Measurements from ENCODE around the gene G6PC2. TPM values are rescaled to one million over a fixed set of nuclear protein-coding genes. Genes with fewer than 3 reads are reported as not detected.

Gene G6PC2
- total and polyA plus RNA-seq, 10 of the 15 experiments (the other 5 are each of a cell fraction or from before 2014, with no cell fraction given): not detected

DNA sequence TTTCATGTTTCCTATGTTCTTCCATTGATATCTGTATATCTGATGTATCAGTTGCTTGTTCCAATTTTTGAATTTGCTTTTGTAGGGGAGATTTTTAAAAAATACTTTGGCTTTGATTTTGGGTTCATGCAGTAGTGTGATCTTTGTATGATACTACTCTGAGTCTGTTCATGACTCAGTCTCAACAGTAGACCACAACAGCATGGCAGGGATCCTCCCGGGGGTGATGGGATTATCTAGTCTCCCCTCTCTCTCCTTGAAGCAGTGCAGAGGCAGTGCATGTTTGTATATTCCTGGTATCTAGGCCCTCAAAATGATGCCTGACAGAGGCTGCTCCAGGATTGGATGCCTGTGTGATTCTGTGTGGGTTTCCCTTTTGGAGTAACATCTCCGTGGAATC is 55.3 kb downstream of the G6PC2 start:
- Histone ChIP-seq H3K4me1 (ENCODE audit: control insufficient read depth, insufficient read depth, low read length) (no peaks in the 10 kb centered on the region), H3K9me3 (replicated peaks; ENCODE audit: control insufficient read depth, insufficient read depth, low read length) (no peaks in the 10 kb centered on the region; the same call in 2 of the 3 replicates), H4K20me1 (ENCODE audit: control insufficient read depth, insufficient read depth) (no peaks in the 10 kb centered on the region), H3K9ac (ENCODE audit: control insufficient read depth, insufficient read depth, low read length) (no peak overlapping the region), H3K79me2 (ENCODE audit: control insufficient read depth, insufficient read depth, low read length) (no peaks in the 10 kb centered on the region), H3K27me3 (replicated peaks in 1 of 2; ENCODE audit: control insufficient read depth in 2 of 2, insufficient read depth in 2 of 2, low read length in 1 of 2) (peaks cover 0 to 2% of the 10 kb centered on the region in 2 experiments; a peak in 1 of 4 replicates), H3K36me3 (ENCODE audit: control insufficient read depth in 2 of 2, insufficient read depth in 2 of 2, low read length in 1 of 2) (no peaks in the 10 kb centered on the region), H3K27ac (ENCODE audit: control insufficient read depth, insufficient read depth) (no peak overlapping the region), H2AFZ (ENCODE audit: control insufficient read depth, low read depth, low read length) (no peak overlapping the region), H3K4me3 (no peak overlapping the region), H3K4me2 (ENCODE audit: control insufficient read depth, insufficient read depth) (no peak overlapping the region)
- DNase-seq (ENCODE audit: low read depth, low spot score) (no peak), ATAC-seq (no peak), FAIRE-seq (no peak)
- BruUV-seq (replicated peaks): no TSS peak
- in situ Hi-C loops (cut with MboI) (no loop called here), intact Hi-C loops (cut with micrococcal nuclease; ENCODE audit: unreplicated experiment) (no loop called here)
- no peak for TF ChIP-seq YY1 (IDR thresholded peaks at IDR 0.05; ENCODE audit: low read depth, low read length)
- no peak for TF ChIP-seq MXI1 (IDR thresholded peaks at IDR 0.05; ENCODE audit: low read depth, low read length)
- TF ChIP-seq, protein P1, sequence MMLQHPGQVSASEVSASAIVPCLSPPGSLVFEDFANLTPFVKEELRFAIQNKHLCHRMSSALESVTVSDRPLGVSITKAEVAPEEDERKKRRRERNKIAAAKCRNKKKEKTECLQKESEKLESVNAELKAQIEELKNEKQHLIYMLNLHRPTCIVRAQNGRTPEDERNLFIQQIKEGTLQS (IDR thresholded peaks at IDR 0.05; ENCODE audit: borderline replicate concordance, extremely low read depth, low read depth, low read length): no peak
- TF ChIP-seq CBX5 (IDR thresholded peaks at IDR 0.05; ENCODE audit: low read depth): no peak
- TF ChIP-seq, protein P2, sequence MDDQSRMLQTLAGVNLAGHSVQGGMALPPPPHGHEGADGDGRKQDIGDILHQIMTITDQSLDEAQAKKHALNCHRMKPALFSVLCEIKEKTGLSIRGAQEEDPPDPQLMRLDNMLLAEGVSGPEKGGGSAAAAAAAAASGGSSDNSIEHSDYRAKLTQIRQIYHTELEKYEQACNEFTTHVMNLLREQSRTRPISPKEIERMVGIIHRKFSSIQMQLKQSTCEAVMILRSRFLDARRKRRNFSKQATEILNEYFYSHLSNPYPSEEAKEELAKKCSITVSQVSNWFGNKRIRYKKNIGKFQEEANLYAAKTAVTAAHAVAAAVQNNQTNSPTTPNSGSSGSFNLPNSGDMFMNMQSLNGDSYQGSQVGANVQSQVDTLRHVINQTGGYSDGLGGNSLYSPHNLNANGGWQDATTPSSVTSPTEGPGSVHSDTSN (IDR thresholded peaks at IDR 0.05; ENCODE audit: insufficient replicate concordance, low read depth, low read length): no peak
- POLR2A ChIA-PET: interaction anchor here (0.6 kb wide), 1 partner anchor 215 kb away, joined by 3 read pairs; no protein-coding TSS in a partner anchor
- SMC1A ChIA-PET (ENCODE audit: uncharacterized antibody, unreplicated experiment): no interaction called here
- CTCF ChIA-PET: interaction anchor here (1.8 kb wide), 1 partner anchor 8 kb away, joined by 5 read pairs; no protein-coding TSS in a partner anchor
- 18% methylated on average over 2 of the region's 2 CpGs for WGBS (ENCODE audit: insufficient coverage, insufficient replicate concordance, low lambda C conversion rate, missing lambda C conversion rate)
- RAD21 ChIA-PET (ENCODE audit: unreplicated experiment): no interaction called here

Other genes with a start within 250 kb of the G6PC2 start
- gene NOSTRIN, start 98.7 kb upstream of the G6PC2 start, total RNA-seq (2014; rRNA removed): not detected in 2 replicates
- not detected in 2 replicates for gene NOSTRIN, start 98.7 kb upstream of the G6PC2 start, total RNA-seq (2014; rRNA removed; fragmentation: Illumina TruSeq; extraction: Trizol)
- 0.26 and 0.29 TPM in 2 replicates for gene NOSTRIN, start 98.7 kb upstream of the G6PC2 start, total RNA-seq (2021)
- 0.19 TPM in 1 of 2 replicates, not detected in the other for gene NOSTRIN, start 98.7 kb upstream of the G6PC2 start, polyA plus RNA-seq (2011; rRNA removed)
- not detected in 2 replicates for gene NOSTRIN, start 98.7 kb upstream of the G6PC2 start, polyA plus RNA-seq (2014; fragmentation: Illumina TruSeq; extraction: Trizol)
- under 1 TPM; 0.13 to 0.37 TPM for gene NOSTRIN, start 98.7 kb upstream of the G6PC2 start, polyA plus RNA-seq (2014; fragmentation: Nextera tagmentation; extraction: Ambion mirVana)
- gene NOSTRIN, start 98.7 kb upstream of the G6PC2 start, polyA plus RNA-seq (2014; rRNA removed): 0.08 TPM in 1 of 2 replicates, not detected in the other
- gene NOSTRIN, start 98.7 kb upstream of the G6PC2 start, polyA plus RNA-seq (2016; fragmentation: Nextera tagmentation; extraction: Ambion mirVana): under 1 TPM; 0.39 to 0.42 TPM
- gene SPC25, start 10.9 kb upstream of the G6PC2 start, total RNA-seq (2014; rRNA removed): 19.7 and 22.2 TPM in 2 replicates
- 20.9 and 23.1 TPM in 2 replicates for gene SPC25, start 10.9 kb upstream of the G6PC2 start, total RNA-seq (2014; rRNA removed; fragmentation: Illumina TruSeq; extraction: Trizol)
- gene SPC25, start 10.9 kb upstream of the G6PC2 start, total RNA-seq (2021): 18.7 and 22.8 TPM in 2 replicates
- 31.6 and 39.9 TPM in 2 replicates for gene SPC25, start 10.9 kb upstream of the G6PC2 start, polyA plus RNA-seq (2011; rRNA removed)
- gene SPC25, start 10.9 kb upstream of the G6PC2 start, polyA plus RNA-seq (2014; fragmentation: Illumina TruSeq; extraction: Trizol): 32.5 and 38.5 TPM in 2 replicates
- 10 to 100 TPM; 32.8 to 42.7 TPM for gene SPC25, start 10.9 kb upstream of the G6PC2 start, polyA plus RNA-seq (2014; fragmentation: Nextera tagmentation; extraction: Ambion mirVana)
- gene SPC25, start 10.9 kb upstream of the G6PC2 start, polyA plus RNA-seq (2014; rRNA removed): 17.9 and 23.1 TPM in 2 replicates
- 10 to 100 TPM; 48.3 to 61.5 TPM for gene SPC25, start 10.9 kb upstream of the G6PC2 start, polyA plus RNA-seq (2016; fragmentation: Nextera tagmentation; extraction: Ambion mirVana)
- gene ABCB11, start 130.0 kb downstream of the G6PC2 start, total RNA-seq (2014; rRNA removed): not detected in 2 replicates
- not detected in 2 replicates for gene ABCB11, start 130.0 kb downstream of the G6PC2 start, total RNA-seq (2014; rRNA removed; fragmentation: Illumina TruSeq; extraction: Trizol)
- gene ABCB11, start 130.0 kb downstream of the G6PC2 start, total RNA-seq (2021): not detected in 2 replicates
- gene ABCB11, start 130.0 kb downstream of the G6PC2 start, polyA plus RNA-seq (2011; rRNA removed): not detected in 2 replicates
- gene ABCB11, start 130.0 kb downstream of the G6PC2 start, polyA plus RNA-seq (2014; fragmentation: Illumina TruSeq; extraction: Trizol): not detected in 2 replicates
- not detected for gene ABCB11, start 130.0 kb downstream of the G6PC2 start, polyA plus RNA-seq (2014; fragmentation: Nextera tagmentation; extraction: Ambion mirVana)
- not detected in 2 replicates for gene ABCB11, start 130.0 kb downstream of the G6PC2 start, polyA plus RNA-seq (2014; rRNA removed)
- gene ABCB11, start 130.0 kb downstream of the G6PC2 start, polyA plus RNA-seq (2016; fragmentation: Nextera tagmentation; extraction: Ambion mirVana): not detected
- 0.11 and 0.34 TPM in 2 replicates for gene DHRS9, start 168.3 kb downstream of the G6PC2 start, total RNA-seq (2014; rRNA removed)
- 0.13 TPM in 1 of 2 replicates, not detected in the other for gene DHRS9, start 168.3 kb downstream of the G6PC2 start, total RNA-seq (2014; rRNA removed; fragmentation: Illumina TruSeq; extraction: Trizol)
- gene DHRS9, start 168.3 kb downstream of the G6PC2 start, total RNA-seq (2021): 0.16 TPM in 1 of 2 replicates, not detected in the other
- gene DHRS9, start 168.3 kb downstream of the G6PC2 start, polyA plus RNA-seq (2011; rRNA removed): not detected in 2 replicates
- gene DHRS9, start 168.3 kb downstream of the G6PC2 start, polyA plus RNA-seq (2014; fragmentation: Illumina TruSeq; extraction: Trizol): 0.09 TPM in 1 of 2 replicates, not detected in the other
- gene DHRS9, start 168.3 kb downstream of the G6PC2 start, polyA plus RNA-seq (2014; fragmentation: Nextera tagmentation; extraction: Ambion mirVana): under 1 TPM in 1 of 2 experiments, not detected in 1; 0.13 TPM
- not detected in 2 replicates for gene DHRS9, start 168.3 kb downstream of the G6PC2 start, polyA plus RNA-seq (2014; rRNA removed)
- under 1 TPM in 1 of 2 experiments, not detected in 1; 0.30 TPM for gene DHRS9, start 168.3 kb downstream of the G6PC2 start, polyA plus RNA-seq (2016; fragmentation: Nextera tagmentation; extraction: Ambion mirVana)